ENCODE measurements around the gene IL26.

The IL26 gene

GRCh38 chr12:68154779-68155178 lies 70.8 kb downstream of the IL26 start:
- DNase-seq (ENCODE audit: low spot score) = no peak

Data from Ammon's horn (tissue), 1 donor.